Articular chondrocyte of knee joint (primary cell): ENCODE data around the gene ZNF66. TPM values are rescaled to one million over a fixed set of nuclear protein-coding genes. Genes with fewer than 3 reads are reported as not detected.

Experiments used
- total RNA-seq: library from RNA; depleted of rRNA; stranded (reverse); fragments of >200 nt; gene quantifications from 2 replicates; pipeline ENCODE4 v1.2.3, GENCODE V29; 2012

ZNF66 gene
- total RNA-seq, result 4.2 and 4.6 TPM in 2 replicates

DNA sequence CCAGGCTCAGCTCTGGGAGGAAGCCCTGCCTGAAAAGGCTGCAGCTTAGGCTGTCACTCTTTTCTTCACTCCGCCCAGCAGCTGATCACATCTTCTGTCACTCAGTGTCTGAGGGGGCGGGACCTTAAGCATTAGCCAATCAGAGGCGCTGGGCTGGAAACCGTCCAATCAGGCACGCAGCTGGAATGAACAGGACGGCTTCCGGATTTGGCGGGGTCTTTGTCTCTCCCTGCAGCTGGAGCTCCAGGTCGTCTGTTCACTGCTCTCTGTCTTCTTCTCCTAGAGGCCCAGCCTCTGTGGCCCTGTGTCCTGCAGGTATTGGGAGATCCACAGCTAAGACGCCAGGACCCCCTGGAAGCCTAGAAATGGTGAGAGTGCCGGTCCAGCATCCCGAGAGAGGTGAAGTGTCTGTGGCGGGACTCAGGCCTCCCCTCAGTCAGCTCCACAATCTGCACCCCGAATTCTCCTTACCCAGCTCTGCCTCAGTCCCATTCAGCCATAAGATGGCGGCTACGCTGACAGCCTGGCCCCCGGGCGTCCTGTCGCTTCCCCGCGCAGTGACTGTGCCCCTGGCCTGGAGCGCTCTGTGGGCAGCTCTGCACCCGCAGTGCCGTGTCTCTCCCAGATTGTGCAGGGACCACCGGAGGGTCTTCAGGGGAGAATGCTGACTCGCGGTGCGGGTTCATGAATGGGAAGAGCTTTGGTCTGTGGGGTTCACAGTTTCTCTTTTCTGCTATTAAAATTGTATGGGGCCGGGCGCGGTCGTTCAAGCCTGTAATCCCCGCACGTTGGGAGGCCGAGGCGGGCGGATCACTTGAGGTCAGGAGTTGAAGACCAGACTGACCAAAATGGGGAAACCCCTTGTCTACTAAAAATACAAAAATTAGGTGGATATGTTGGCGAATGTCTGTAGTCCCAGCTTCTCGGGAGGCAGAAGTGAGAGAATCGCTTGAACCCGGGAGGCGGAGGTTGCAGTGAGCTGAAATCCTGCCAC, at the start of gene ZNF66:
ZNF66 (plus strand) TSS at position 222 of the 994 bp plus-strand sequence; CDS start at position 366, 144 bp downstream.

Other genes with a start within 250 kb of the ZNF66 start
- 11.1 and 17.0 TPM in 2 replicates for gene ZNF737, start 210.5 kb upstream of the ZNF66 start, total RNA-seq
- gene ZNF626, start 114.7 kb upstream of the ZNF66 start, total RNA-seq, result 18.8 and 27.7 TPM in 2 replicates
- gene ZNF85, start 146.9 kb downstream of the ZNF66 start, total RNA-seq, result 7.7 and 9.4 TPM in 2 replicates
- 9.4 and 16.0 TPM in 2 replicates for gene ZNF430, start 244.4 kb downstream of the ZNF66 start, total RNA-seq